MG63 (cell line): ENCODE data around the gene PLEKHN1. TPM values are rescaled to one million over a fixed set of nuclear protein-coding genes. Genes with fewer than 3 reads are reported as not detected.
"Not testable (repeated sequence)": the region's sequence is repeated elsewhere in the genome, so short reads cannot be mapped to it uniquely, and the experiment has no call there.

ENCODE experiments used
- DNase-seq: peaks from one replicate; pipeline ENCODE4 v3.0.0-alpha.2; 2020
- H3K27me3 ChIP-seq: fragments of 250-450 bp; sonication (Bioruptor Pico); 2 replicates; pipeline ENCODE4 v1.5.1; 2020; ENCODE audit warnings: mild to moderate bottlenecking, moderate library complexity
- H3K36me3 ChIP-seq: fragments of 250-450 bp; sonication (Bioruptor Pico); 2 replicates; pipeline ENCODE4 v1.5.1; 2020; ENCODE audit warnings: mild to moderate bottlenecking, moderate library complexity
- H3K4me3 ChIP-seq: fragments of 250-450 bp; sonication (Bioruptor Pico); 2 replicates; pipeline ENCODE4 v1.5.1; 2020; ENCODE audit warnings: mild to moderate bottlenecking, moderate library complexity
- H3K9me3 ChIP-seq: fragments of 250-450 bp; sonication (Bioruptor Pico); 2 replicates; pipeline ENCODE4 v1.5.1; 2020; ENCODE audit warnings: mild to moderate bottlenecking, moderate library complexity
- total RNA-seq: library from RNA; depleted of rRNA; stranded (reverse); fragments of >200 nt; shearing (Covaris generic); gene quantifications from 2 replicates; pipeline ENCODE4 v1.2.3, GENCODE V29; 2014; ENCODE audit warnings: low replicate concordance

The PLEKHN1 gene
- total RNA-seq, 1 experiment from 2014 or later, result 0.56 TPM

- Histone ChIP-seq H3K4me3 (no peak overlapping the region), H3K27me3 (no peaks in the 10 kb centered on the region), H3K9me3 (no peaks in the 10 kb centered on the region), H3K36me3 (no peaks in the 10 kb centered on the region; the same call in none of the 2 replicates)
- DNase-seq, result no peak
Measured at GRCh38 chr1:937521-937920, 28.8 kb upstream of the PLEKHN1 start.

DNA sequence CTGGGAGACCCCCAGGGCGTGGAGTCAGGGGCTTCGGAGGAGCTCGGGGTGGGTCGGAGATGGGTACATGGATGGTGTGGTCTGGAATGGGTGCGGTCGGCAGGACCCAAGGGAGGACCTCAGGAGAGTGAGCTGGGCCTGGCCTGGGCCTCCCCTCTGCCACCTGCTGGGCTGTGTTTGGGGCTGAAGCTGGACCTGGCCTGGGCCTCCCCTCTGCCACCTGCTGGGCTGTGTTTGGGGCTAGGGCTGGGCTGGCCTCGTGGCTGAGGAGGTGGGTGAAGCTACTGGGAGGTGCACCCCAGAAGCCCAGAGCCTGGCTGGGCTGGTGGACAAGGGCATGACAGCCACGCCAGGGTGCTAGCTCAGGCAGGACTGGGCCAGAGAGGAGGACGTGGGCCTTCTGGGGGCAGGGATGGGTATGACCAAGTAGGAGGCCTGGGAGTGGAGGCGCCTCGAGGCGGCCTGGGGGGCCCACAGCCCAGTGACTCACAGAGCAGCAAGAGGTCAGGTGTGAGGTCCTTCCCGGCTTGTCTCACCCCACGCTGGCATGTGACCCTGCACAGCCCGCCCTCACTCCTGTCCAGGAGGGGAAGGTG is 28.1 kb upstream of the PLEKHN1 start:
- DNase-seq, result peak; percentile 77
- no peak overlapping the region for H3K4me3 ChIP-seq

GRCh38 chr1:938711-939489 is 27.4 kb upstream of the PLEKHN1 start:
- H3K9me3 ChIP-seq, result no peaks in the 10 kb centered on the region
- no peak overlapping the region for H3K4me3 ChIP-seq
- no peaks in the 10 kb centered on the region for H3K27me3 ChIP-seq
- H3K36me3 ChIP-seq, result peaks cover 4% of the 10 kb centered on the region
- DNase-seq, result no peak

More for the DNA sequence above, 28.1 kb upstream of the PLEKHN1 start:
- Histone ChIP-seq H3K27me3 (no peaks in the 10 kb centered on the region), H3K9me3 (no peaks in the 10 kb centered on the region), H3K36me3 (no peaks in the 10 kb centered on the region; the same call in none of the 2 replicates)

DNA sequence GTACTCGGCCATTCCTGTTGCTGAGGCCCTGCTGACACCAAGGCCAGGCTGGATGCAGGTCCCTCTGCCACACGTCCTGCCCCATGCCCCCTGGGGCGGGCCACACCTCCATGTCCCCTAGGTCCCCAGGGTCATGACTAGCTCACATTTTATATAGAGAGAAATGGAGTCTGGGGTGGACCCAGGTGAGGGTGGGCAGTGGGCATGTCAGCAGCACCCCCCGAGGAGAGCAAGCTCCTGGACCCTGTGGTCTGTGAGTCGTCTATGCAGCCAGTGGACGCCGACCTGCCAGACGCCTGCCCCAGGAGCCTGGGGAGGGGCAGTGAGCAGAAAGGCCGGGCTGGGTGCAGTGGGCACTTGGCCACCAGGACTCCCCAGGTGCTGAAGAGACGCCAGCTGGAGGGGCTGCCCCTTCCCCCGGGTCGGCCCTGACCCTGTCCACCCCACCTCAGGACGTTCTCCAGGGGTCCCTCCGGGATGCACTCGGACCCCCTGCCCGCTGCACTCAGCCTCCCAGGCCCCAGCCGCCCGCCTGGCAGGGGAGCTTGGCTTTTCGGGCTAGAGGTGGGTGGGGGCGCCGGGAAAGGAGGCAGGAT is 26.7 kb upstream of the PLEKHN1 start:
- Histone ChIP-seq H3K36me3 (peaks cover 7% of the 10 kb centered on the region), H3K9me3 (no peaks in the 10 kb centered on the region), H3K4me3 (no peak overlapping the region), H3K27me3 (no peaks in the 10 kb centered on the region)
- DNase-seq, result no peak

GRCh38 chr1:940107-941014 is 25.9 kb upstream of the PLEKHN1 start:
- Histone ChIP-seq H3K36me3 (peaks cover 15% of the 10 kb centered on the region), H3K4me3 (0 out of 2 replicates have a peak overlapping the region, but pooled peaks have one; percentile 7), H3K27me3 (no peaks in the 10 kb centered on the region), H3K9me3 (no peaks in the 10 kb centered on the region)
- peak; percentile 88 for DNase-seq

DNA sequence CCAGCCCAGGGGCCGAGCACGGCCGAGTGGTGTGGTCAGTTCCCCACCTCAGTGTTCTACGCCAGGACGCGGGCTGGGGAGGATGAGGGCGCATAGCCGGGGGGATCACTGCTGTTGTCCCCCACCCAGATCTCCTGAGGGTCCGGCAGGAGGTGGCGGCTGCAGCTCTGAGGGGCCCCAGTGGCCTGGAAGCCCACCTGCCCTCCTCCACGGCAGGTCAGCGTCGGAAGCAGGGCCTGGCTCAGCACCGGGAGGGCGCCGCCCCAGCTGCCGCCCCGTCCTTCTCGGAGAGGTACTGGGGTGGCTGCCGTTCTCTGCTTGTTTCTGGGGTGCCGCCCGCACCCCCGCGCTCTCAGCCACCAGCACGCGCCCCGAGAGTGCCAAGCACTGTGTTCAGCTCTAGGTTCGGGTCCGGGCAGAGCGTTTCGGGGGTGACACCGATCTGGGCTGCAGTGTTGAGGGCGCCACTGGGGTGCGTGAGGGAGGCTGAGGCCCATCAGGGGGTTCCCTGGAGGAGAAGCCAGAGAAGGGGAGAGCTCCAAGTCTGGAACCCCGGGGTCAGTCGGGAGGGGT is 25.2 kb upstream of the PLEKHN1 start:
- Histone ChIP-seq H3K9me3 (no peaks in the 10 kb centered on the region), H3K27me3 (no peaks in the 10 kb centered on the region), H3K36me3 (peaks cover 18% of the 10 kb centered on the region), H3K4me3 (peak overlapping the region; percentile 20)
- DNase-seq, result no peak

GRCh38 chr1:941588-942383 is 24.5 kb upstream of the PLEKHN1 start:
- H3K27me3 ChIP-seq, result no peaks in the 10 kb centered on the region
- peak; percentile 96 for DNase-seq
- H3K4me3 ChIP-seq, result peak overlapping the region; percentile 35
- peaks cover 22% of the 10 kb centered on the region for H3K36me3 ChIP-seq
- H3K9me3 ChIP-seq, result no peaks in the 10 kb centered on the region

DNA sequence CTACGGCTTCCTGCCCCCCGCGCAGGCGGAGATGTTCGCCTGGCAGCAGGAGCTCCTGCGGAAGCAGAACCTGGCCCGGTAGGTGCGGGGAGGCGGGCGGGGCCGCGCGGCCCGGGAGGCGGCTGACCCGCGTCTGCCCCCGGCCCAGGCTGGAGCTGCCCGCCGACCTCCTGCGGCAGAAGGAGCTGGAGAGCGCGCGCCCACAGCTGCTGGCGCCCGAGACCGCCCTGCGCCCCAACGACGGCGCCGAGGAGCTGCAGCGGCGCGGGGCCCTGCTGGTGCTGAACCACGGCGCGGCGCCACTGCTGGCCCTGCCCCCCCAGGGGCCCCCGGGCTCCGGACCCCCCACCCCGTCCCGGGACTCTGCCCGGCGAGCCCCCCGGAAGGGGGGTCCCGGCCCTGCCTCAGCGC is 23.9 kb upstream of the PLEKHN1 start:
- no peaks in the 10 kb centered on the region for H3K27me3 ChIP-seq
- H3K36me3 ChIP-seq, result peaks cover 25% of the 10 kb centered on the region
- DNase-seq, result no peak
- H3K4me3 ChIP-seq, result peak overlapping the region; percentile 35
- H3K9me3 ChIP-seq, result no peaks in the 10 kb centered on the region

GRCh38 chr1:942864-943533 is 23.3 kb upstream of the PLEKHN1 start:
- no peaks in the 10 kb centered on the region for H3K27me3 ChIP-seq
- H3K9me3 ChIP-seq, result no peaks in the 10 kb centered on the region
- H3K4me3 ChIP-seq, result no peak overlapping the region
- no peak for DNase-seq
- H3K36me3 ChIP-seq, result peaks cover 30% of the 10 kb centered on the region

DNA sequence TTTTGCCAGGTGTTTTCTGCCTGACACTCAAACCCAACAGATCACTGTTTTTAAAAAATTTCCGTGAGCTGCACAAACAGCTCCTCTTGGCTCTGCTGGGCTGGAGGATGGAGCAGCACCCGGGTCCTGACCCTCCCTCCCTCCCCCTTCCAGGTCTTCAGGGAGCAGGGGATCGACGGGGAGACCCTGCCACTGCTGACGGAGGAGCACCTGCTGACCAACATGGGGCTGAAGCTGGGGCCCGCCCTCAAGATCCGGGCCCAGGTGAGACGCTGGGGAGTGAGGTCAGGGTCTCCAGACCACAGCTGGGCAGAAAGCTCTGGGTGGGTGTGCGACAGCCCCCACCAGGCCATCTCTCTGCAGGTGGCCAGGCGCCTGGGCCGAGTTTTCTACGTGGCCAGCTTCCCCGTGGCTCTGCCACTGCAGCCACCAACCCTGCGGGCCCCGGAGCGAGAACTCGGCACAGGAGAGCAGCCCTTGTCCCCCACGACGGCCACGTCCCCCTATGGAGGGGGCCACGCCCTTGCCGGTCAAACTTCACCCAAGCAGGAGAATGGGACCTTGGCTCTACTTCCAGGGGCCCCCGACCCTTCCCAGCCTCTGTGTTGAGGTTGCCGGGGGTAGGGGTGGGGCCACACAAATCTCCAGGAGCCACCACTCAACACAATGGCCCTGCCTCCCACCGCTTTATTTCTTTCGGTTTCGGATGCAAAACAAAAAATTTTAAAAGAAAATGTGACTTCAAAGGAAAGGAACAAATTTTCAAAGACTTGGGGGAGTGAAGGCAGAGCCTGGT is 22.5 kb upstream of the PLEKHN1 start:
- Histone ChIP-seq H3K27me3 (no peaks in the 10 kb centered on the region), H3K9me3 (no peaks in the 10 kb centered on the region), H3K4me3 (no peak overlapping the region), H3K36me3 (peaks cover 31% of the 10 kb centered on the region)
- DNase-seq, result no peak

DNA sequence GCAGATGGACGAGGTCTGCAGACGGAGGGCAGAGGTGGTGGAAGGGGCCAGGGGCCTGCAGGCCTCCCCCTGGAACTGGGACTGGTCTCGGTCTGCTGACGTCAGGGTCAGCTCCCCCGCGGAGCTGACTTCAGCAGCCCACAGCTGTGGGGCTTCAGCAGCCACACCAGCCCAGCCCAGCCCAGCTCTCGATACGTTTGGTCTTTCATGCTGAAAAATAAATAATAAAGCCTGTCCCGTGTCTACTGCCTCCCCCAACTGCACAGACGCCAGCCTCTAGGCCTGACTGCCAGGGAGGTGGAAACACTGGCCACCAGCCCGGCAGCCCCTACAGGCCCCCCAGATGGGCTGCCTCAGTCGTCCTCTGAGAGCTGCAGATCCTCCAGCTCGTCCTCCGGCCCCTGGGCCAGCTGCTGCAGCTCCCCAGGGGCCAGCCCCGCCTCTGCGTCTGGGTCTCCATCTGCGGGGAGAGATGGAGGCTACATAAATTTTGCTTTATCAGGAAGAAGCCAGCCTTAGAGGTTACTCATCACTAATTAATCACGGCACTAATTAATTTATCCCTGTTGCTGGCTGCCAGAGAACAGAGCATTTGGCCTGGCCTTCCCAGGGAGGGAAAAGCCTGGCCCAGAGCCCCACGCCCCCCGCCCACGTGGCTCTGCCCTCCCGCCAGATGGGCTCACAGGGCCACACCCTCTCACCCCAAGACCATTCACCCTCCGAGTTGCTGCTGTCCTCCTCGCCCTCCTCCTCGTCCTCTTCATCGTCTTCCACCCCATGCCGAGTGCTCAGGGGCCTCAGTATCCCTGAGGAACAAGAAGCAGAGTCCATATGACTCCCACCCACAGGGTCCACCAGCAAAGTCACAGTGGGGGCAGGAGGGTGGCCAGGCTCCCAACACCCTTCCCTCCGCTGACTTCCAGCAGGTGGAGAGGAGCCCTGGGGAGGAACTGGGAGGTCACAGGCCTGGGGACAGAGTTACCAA is 21.6 kb upstream of the PLEKHN1 start:
- H3K27me3 ChIP-seq, result no peaks in the 10 kb centered on the region

DNA sequence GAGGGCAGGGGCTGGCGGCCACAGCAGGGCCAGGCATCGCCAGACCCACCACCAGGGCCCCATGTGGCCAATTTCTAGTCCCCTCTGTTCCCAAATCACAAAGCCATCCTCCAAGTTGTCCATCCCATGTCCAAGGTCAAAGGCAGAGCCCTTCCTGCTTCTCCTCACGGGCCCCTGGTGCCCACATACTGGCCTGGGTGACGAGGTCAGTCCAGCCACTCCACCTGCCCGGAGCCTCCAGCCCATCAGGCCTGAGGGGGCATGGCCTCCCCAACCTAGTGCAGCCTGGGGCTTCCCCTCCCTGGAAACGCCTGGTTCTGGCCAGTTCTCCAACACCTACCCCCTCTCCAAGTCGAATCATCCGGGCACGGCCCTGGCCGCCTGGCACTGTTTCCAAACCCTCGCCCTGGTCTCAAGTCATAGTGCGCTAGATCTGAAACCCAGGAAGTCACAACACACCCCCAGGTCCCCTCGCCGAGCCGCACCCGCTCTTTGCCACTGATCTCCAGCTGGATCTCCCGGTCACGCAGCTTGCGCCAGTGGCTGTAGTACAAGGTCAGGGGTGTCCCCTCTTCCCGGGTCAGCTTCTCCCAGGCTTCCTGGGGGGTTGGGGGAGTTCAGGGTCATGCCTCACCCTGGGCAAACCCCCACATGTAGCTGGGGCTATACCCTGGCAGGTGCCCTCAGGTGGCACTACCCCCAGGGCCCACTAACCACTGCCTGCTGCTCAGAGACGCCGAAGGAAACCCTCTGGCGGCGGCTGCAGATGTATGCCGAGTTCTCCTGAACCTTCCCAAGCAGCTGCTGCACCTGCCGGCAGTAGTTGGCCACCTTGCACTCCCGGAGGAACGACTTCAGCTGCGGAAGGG is 20.4 kb upstream of the PLEKHN1 start:
- no peak for DNase-seq
- Histone ChIP-seq H3K36me3 (peaks cover 46% of the 10 kb centered on the region), H3K9me3 (no peaks in the 10 kb centered on the region), H3K27me3 (no peaks in the 10 kb centered on the region), H3K4me3 (no peak overlapping the region)

More for the DNA sequence above, 21.6 kb upstream of the PLEKHN1 start:
- H3K36me3 ChIP-seq, result peaks cover 35% of the 10 kb centered on the region
- no peaks in the 10 kb centered on the region for H3K9me3 ChIP-seq
- DNase-seq, result no peak
- H3K4me3 ChIP-seq, result no peak overlapping the region

- not testable (repeated sequence) for DNase-seq, H3K4me3 ChIP-seq, H3K27me3 ChIP-seq, H3K9me3 ChIP-seq
- peaks cover 53% of the 10 kb centered on the region for H3K36me3 ChIP-seq
Measured at GRCh38 chr1:946811-947210, 19.5 kb upstream of the PLEKHN1 start.
